GM12874 (cell line): ENCODE measurements around the gene RO60.

Experiments
- CTCF ChIP-seq: IDR thresholded peaks from 2 replicates; pipeline ENCODE4 v1.5.1; 2011; ENCODE audit warnings: low read depth, mild to moderate bottlenecking, control low read depth, low read length, moderate library complexity; ENCODE audit not compliant: insufficient read depth

The RO60 gene

GRCh38 chr1:193059282-193060114 lies at the start of gene RO60, which contains the start of gene UCHL5:
Gene RO60 (plus strand): TSS chr1:193059612. CDS start chr1:193069055, 9,443 bp downstream.
Gene UCHL5 (minus strand): TSS chr1:193059360. CDS start chr1:193059260, 100 bp downstream.
- no peak for TF ChIP-seq CTCF

- TF ChIP-seq CTCF: no peak
Measured at GRCh38 chr1:193011406-193011805, 48.0 kb upstream of the RO60 start.

GRCh38 chr1:193013005-193013404 lies 46.4 kb upstream of the RO60 start:
- TF ChIP-seq CTCF: no peak

- no peak for TF ChIP-seq CTCF
Measured at GRCh38 chr1:193013707-193014106, 45.7 kb upstream of the RO60 start.

GRCh38 chr1:193014400-193014799 lies 45.0 kb upstream of the RO60 start:
- TF ChIP-seq CTCF: no peak

GRCh38 chr1:193016788-193017187 lies 42.6 kb upstream of the RO60 start:
- no peak for TF ChIP-seq CTCF

GRCh38 chr1:193019442-193020026 lies 39.9 kb upstream of the RO60 start:
- TF ChIP-seq CTCF: no peak
